NB4 (cell line): ENCODE measurements around the gene NINJ1.

Experiments
- MYC ChIP-seq: IDR thresholded peaks from 2 replicates; pipeline ENCODE4 v1.6.1; 2011; ENCODE audit warnings: low read depth, low read length
- TF ChIP-seq, protein P1 (sequence below): IDR thresholded peaks from one replicate; pipeline ENCODE4 v1.5.1; 2012; ENCODE audit warnings: low read depth, low read length

DNA sequence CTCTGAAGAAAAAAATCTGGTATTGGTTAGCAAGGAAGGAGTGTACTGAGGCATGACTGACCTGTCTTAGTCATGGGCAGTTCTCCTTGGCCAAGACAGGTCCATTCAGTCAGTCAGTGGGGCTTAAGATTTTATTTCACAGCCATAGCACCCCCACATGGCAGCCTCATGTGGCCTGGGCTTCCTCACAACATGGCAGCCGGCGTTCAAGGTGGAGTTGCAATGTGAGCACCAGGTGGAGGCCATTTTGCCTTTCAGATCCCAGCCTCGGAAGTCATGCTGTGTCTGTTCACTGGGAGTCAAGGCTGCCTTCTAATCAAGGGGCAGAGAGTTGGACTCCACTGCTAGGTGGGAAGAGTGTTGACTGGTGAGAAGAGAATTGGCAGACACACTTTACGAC lies 48.4 kb downstream of the NINJ1 start:
- no peak for TF ChIP-seq MYC
- TF ChIP-seq, protein P1, sequence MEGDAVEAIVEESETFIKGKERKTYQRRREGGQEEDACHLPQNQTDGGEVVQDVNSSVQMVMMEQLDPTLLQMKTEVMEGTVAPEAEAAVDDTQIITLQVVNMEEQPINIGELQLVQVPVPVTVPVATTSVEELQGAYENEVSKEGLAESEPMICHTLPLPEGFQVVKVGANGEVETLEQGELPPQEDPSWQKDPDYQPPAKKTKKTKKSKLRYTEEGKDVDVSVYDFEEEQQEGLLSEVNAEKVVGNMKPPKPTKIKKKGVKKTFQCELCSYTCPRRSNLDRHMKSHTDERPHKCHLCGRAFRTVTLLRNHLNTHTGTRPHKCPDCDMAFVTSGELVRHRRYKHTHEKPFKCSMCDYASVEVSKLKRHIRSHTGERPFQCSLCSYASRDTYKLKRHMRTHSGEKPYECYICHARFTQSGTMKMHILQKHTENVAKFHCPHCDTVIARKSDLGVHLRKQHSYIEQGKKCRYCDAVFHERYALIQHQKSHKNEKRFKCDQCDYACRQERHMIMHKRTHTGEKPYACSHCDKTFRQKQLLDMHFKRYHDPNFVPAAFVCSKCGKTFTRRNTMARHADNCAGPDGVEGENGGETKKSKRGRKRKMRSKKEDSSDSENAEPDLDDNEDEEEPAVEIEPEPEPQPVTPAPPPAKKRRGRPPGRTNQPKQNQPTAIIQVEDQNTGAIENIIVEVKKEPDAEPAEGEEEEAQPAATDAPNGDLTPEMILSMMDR, result no peak
